ENCODE results near the gene SHCBP1L. TPM values are rescaled to one million over a fixed set of nuclear protein-coding genes. Genes with fewer than 3 reads are reported as not detected.

Gene SHCBP1L
- polyA plus RNA-seq, 1 donor from 2014 or later, result not detected

DNA sequence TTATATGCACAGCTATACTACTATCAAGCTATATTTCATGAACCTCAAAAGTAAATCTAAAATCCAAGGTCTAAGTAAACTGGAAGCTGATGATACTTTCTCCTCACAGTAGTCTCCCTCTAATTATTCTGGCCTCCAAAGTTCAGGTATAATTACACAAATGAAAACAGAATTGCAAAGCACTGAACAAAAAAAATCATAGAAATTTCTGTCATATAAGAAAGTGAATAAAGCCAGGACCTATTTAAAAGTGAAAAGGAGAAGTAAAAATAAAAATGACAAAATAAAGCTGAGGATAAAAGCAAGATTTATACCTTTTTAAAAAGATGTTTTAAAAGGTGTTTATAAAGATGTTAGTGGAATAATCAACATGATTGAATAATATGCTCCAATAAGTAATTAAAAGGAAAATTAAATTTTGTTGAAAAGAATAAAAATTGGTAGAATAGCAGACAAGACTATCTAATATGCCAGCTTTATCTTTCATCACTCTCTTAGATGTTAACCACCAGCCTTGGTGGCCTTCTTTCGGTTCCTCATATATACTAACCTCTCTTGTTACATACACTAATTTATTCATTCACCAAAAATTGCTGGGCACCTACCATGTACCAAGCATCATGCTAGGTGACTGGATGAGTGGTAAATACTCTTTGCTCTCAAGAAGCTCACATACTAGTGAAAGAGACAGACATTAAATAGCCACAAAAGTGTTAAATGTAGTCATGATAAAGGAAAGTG, 25.1 kb downstream of the SHCBP1L start:
- no peak overlapping the region for H3K9ac ChIP-seq (ENCODE audit: low read length)
- H3K9me3 ChIP-seq (ENCODE audit: low read length), result no peaks in the 10 kb centered on the region
- H3K27ac ChIP-seq (ENCODE audit: low read length), result no peak overlapping the region
- no peak for TF ChIP-seq RAD21 (conservative IDR thresholded peaks at IDR 0.05)
- no peak for TF ChIP-seq EZH2 (IDR thresholded peaks at IDR 0.05; ENCODE audit: borderline replicate concordance, insufficient read depth, low read length, poor library complexity, severe bottlenecking)
- TF ChIP-seq EP300 (conservative IDR thresholded peaks at IDR 0.05; ENCODE audit: poor library complexity, severe bottlenecking), result no peak
- no peak for TF ChIP-seq POLR2AphosphoS5 (IDR thresholded peaks at IDR 0.05)
- no peak for TF ChIP-seq SMC3 (conservative IDR thresholded peaks at IDR 0.05; ENCODE audit: poor library complexity)
- no peak for TF ChIP-seq TAF1 (IDR thresholded peaks at IDR 0.05; ENCODE audit: low read depth)
- H3K9me2 ChIP-seq (ENCODE audit: insufficient read depth, low read length), result no peaks in the 10 kb centered on the region
- no peak overlapping the region for H2AFZ ChIP-seq (ENCODE audit: low read depth, low read length)
- no peaks in the 10 kb centered on the region for H3K27me3 ChIP-seq (ENCODE audit: insufficient read depth, low read depth, low read length)
- no peaks in the 10 kb centered on the region for H4K20me1 ChIP-seq (ENCODE audit: insufficient read depth)
- H3K4me2 ChIP-seq (ENCODE audit: low read length), result no peak overlapping the region
- no peaks in the 10 kb centered on the region for H3K79me2 ChIP-seq (replicated peaks; ENCODE audit: insufficient read depth, low read length)
- no peaks in the 10 kb centered on the region for H3F3A ChIP-seq (ENCODE audit: insufficient read depth, low read length, poor library complexity, severe bottlenecking)
- H3K4me3 ChIP-seq (ENCODE audit: low read length), result no peak overlapping the region
- H3K36me3 ChIP-seq (ENCODE audit: insufficient read depth, low read length), result no peaks in the 10 kb centered on the region

DNA sequence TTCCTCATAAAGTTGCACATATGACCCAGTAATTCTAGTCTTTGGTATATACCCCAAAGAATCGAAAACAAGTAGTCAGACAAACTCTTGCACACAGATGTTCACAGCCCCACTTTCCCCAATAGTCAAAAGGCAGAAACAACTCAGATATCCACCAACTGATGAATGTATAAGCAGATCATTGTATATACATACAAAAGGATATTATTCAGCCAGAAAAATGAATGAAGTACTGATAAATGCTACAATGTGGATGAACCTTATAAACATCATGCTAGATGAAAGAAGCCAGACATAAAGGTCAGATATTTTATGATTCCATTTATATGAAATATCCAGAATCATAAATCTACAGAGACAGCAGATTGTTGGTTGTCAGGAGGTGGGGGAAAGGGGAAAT, 27.3 kb downstream of the SHCBP1L start:
- Histone ChIP-seq H3K4me3 (ENCODE audit: low read length) (no peak overlapping the region), H4K20me1 (ENCODE audit: insufficient read depth) (no peaks in the 10 kb centered on the region), H3K4me2 (ENCODE audit: low read length) (no peak overlapping the region), H3K27me3 (ENCODE audit: insufficient read depth, low read depth, low read length) (no peaks in the 10 kb centered on the region), H3K36me3 (ENCODE audit: insufficient read depth, low read length) (no peaks in the 10 kb centered on the region), H3K79me2 (replicated peaks; ENCODE audit: insufficient read depth, low read length) (no peaks in the 10 kb centered on the region), H2AFZ (ENCODE audit: low read depth, low read length) (no peak overlapping the region), H3F3A (ENCODE audit: insufficient read depth, low read length, poor library complexity, severe bottlenecking) (no peaks in the 10 kb centered on the region), H3K27ac (ENCODE audit: low read length) (no peak overlapping the region), H3K9me2 (ENCODE audit: insufficient read depth, low read length) (no peaks in the 10 kb centered on the region), H3K9me3 (ENCODE audit: low read length) (no peaks in the 10 kb centered on the region), H3K9ac (ENCODE audit: low read length) (no peak overlapping the region)
- TF ChIP-seq SMC3 (conservative IDR thresholded peaks at IDR 0.05; ENCODE audit: poor library complexity) (no peak), POLR2AphosphoS5 (IDR thresholded peaks at IDR 0.05) (no peak), TAF1 (IDR thresholded peaks at IDR 0.05; ENCODE audit: low read depth) (no peak), MXI1 (conservative IDR thresholded peaks at IDR 0.05; ENCODE audit: poor library complexity, severe bottlenecking) (no peak), EP300 (conservative IDR thresholded peaks at IDR 0.05; ENCODE audit: poor library complexity, severe bottlenecking) (no peak)
- TF ChIP-seq, protein P1, sequence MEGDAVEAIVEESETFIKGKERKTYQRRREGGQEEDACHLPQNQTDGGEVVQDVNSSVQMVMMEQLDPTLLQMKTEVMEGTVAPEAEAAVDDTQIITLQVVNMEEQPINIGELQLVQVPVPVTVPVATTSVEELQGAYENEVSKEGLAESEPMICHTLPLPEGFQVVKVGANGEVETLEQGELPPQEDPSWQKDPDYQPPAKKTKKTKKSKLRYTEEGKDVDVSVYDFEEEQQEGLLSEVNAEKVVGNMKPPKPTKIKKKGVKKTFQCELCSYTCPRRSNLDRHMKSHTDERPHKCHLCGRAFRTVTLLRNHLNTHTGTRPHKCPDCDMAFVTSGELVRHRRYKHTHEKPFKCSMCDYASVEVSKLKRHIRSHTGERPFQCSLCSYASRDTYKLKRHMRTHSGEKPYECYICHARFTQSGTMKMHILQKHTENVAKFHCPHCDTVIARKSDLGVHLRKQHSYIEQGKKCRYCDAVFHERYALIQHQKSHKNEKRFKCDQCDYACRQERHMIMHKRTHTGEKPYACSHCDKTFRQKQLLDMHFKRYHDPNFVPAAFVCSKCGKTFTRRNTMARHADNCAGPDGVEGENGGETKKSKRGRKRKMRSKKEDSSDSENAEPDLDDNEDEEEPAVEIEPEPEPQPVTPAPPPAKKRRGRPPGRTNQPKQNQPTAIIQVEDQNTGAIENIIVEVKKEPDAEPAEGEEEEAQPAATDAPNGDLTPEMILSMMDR (IDR thresholded peaks at IDR 0.05; ENCODE audit: poor library complexity, severe bottlenecking), result no peak
- TF ChIP-seq, protein P2, sequence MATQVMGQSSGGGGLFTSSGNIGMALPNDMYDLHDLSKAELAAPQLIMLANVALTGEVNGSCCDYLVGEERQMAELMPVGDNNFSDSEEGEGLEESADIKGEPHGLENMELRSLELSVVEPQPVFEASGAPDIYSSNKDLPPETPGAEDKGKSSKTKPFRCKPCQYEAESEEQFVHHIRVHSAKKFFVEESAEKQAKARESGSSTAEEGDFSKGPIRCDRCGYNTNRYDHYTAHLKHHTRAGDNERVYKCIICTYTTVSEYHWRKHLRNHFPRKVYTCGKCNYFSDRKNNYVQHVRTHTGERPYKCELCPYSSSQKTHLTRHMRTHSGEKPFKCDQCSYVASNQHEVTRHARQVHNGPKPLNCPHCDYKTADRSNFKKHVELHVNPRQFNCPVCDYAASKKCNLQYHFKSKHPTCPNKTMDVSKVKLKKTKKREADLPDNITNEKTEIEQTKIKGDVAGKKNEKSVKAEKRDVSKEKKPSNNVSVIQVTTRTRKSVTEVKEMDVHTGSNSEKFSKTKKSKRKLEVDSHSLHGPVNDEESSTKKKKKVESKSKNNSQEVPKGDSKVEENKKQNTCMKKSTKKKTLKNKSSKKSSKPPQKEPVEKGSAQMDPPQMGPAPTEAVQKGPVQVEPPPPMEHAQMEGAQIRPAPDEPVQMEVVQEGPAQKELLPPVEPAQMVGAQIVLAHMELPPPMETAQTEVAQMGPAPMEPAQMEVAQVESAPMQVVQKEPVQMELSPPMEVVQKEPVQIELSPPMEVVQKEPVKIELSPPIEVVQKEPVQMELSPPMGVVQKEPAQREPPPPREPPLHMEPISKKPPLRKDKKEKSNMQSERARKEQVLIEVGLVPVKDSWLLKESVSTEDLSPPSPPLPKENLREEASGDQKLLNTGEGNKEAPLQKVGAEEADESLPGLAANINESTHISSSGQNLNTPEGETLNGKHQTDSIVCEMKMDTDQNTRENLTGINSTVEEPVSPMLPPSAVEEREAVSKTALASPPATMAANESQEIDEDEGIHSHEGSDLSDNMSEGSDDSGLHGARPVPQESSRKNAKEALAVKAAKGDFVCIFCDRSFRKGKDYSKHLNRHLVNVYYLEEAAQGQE (IDR thresholded peaks at IDR 0.05; ENCODE audit: borderline replicate concordance), result no peak

All from neural cell (in vitro differentiated cells).